HG02759 (cell line): ENCODE measurements around the gene OR2S2.
"Not testable (repeated sequence)": the region's sequence is repeated elsewhere in the genome, so short reads cannot be mapped to it uniquely, and the experiment has no call there.

Experiments
- ATAC-seq: cut with Tn5 transposase; IDR thresholded peaks from one replicate; pipeline ENCODE4 v1.9.1; 2021; ENCODE audit warnings: mild to moderate bottlenecking, moderate library complexity; ENCODE audit not compliant: unreplicated experiment

OR2S2 gene

DNA sequence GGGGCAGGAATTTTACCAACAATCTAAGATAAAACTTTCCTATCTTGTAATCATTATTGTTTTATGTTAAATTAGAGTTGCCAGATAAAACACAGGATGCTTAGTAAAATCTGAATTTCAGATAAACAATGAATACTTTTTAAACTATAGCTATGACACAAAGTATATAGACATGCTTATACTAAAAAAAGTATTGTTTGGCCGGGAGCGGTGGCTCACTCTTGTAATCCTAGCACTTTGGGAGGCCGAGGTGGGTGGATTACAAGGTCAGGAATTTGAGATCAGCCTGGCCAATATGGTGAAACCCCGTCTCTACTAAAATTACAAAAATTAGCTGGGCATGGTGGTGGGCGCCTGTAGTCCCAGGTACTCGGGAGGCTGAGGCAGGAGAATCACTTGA, 23.9 kb downstream of the OR2S2 start:
- not testable (repeated sequence) for ATAC-seq

DNA sequence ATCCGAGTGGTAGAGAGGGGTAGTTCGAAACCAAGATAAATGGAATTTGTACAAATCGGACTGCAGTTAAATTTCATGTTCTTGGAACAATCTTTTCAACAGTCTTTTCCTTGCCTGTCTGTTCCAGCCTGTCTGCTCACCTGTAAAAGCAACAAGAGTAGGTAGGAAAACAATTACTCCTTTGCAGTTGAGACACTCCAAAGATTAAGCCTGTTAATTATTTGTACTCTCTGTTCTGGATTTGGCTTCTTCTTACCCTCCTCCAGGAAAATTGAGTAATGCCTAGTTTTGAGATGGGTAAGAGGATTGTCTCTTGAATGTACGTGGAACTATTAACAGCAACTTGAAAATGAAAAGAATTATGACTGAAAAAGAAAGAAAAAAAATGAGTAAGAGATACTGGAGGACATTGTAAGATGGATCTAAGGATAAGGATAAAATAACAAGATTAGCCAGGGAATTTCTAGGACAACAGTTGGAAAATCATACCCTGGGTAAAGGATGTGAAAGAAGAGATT, 24.3 kb downstream of the OR2S2 start:
- ATAC-seq = no peak

DNA sequence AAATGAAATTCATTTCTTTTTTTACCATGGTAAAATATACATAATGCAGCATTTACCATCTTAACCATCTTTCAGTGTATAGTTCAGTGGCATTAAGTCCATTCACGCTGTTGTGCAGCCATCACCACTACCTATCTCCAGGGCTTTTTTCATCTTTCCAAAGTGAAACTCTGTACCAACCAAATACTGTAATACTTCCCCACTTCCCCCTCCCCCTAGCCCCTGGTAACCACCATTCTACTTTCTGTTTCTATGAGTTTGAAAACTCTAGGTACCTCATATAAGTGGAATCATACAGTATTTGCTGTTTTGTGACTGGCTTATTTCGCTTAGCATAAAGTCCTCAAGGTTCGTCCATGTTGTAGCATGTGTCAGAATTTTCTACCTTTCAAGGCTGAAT, 25.2 kb downstream of the OR2S2 start:
- ATAC-seq = no peak

DNA sequence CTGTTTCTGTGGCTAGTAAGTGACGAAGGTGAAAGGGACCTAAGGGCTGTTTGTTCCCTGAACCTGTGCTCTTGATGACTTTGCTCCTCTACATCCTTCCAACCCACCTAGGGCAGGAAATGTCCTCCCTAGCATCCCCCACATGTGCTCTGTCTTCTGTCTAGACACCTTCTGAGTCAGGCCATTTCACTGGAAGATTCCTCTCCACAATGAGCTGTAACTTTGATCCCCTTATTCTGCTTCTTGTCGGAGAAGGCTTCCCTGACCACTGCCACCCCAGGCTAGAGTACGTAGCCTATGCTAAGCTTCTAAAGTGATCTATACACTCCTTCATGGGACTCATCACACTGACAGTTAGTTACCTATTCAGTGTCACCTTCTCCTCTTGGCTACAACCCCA, 27.0 kb downstream of the OR2S2 start:
- ATAC-seq = no peak

DNA sequence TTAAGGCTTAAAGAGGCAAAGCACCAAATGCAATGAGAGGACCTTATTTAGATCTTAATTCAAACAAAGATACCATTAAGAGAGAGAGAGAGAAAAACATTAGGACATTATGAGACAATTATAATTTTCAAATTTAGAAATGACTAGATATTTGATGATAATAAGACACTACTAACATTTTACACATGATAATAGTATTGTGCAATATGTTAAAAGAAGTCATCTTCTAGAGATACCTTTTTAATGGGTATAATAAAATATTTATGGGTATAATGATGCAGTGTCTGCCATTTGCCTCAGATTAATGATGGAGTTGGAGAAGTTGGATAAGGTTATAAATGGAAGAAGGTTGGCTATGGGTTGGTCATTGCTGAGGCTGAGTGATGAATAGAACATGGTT, 27.4 kb downstream of the OR2S2 start:
- no peak for ATAC-seq

DNA sequence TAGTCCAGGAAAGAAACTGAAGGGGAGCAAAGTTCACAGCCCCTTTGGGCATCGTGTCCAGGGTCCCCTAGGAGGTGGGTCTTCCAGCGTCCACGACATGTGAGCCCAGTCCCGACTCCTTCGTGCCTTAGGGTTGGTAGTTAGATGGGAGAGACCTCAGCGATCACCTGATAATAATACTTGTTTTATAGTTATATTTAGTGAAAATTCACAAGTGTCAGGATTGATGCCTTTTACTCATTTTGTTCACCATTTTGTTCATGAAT, 28.6 kb downstream of the OR2S2 start:
- no peak for ATAC-seq

DNA sequence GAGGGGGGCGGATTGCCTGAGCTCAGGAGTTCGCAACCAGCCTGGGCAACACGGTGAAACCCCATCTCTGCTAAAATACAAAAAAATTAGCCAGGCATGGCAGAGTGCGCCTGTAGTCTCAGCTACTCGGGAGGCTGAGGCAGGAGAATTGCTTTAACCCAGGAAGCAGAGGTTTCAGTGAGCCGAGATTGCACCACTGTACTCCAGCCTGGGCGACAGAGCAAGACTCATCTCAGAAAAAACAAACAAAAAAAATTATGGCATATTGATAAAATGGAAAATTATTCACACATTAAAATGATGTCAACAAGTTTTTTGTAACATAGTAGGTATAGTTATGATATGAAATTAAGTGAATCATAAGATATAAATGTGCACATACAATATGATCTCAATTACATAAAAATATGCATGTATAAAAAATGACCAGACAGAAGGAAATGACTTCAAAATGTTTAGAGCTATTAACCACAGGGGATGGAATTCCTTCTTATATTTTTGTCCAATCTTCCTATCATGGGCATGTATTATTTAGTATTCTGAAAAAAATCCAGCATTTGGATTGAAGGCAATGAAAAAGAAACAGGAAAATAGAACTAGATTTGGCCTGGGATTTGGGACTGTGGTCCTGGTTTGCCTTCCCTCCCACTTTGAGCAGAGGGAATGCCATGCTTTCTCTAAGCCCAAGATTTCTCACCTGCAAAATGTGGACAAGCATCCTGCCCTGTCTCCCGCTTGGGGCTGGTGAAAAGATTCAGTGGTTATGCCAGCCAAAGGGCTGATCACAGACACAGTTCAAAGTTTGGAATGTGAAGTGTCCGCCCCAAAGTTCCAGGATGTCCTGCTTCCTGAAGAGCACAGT, 29.1 kb downstream of the OR2S2 start:
- ATAC-seq = no peak

DNA sequence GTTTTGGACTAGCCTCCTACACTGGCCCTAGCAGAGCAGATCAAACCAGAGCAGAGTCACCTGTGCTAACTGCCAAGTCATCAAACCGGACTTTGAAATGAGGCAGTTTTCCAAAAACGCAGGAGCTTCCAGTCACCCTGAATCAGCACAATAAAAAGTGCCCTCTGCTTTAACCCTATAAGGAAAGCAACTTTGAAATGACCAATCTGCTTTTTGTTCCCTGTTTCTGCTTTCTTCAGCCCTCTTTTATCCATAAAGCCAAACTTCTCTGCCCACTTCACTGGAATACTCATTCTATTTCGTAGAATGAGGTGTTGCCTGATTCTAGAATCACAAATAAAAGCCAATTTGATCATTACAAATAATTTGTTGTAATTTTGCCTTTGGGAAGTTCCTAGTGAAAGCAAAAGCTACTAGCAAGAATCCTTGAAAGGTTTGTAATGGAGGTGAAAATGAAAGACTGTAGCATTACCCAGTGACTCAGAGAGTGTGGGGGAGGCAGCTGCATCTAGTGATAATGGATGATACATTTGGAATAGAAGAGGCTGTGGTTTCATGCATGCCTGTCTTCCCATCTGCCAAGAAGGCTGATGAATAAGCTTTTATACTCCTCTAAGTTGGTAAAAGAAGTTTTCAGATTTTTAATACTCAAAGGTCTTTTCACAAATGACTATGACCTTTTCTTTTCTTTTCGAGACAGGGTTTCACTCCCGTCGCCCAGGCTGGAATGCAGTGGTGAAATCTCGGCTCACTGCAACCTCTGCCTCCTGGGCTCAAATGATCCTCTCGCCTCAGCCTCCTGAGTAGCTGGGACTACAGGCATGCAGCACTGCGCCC, 33.8 kb downstream of the OR2S2 start:
- ATAC-seq = no peak

DNA sequence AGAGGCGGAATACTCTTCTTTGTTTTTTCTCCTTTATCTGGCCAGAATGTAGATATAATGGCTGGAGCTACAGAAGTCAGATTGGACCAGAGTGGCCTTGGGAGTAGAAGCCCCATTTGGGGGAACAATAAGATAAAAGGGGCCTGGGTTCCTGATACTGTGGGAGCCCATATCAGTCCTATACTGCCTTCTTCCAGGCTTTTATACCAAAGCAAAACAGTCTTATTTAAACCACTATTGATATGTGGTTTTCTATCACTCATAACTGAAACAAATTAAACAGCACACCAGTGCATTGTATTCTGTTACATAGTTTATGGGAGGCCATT, 34.4 kb downstream of the OR2S2 start:
- ATAC-seq = no peak

DNA sequence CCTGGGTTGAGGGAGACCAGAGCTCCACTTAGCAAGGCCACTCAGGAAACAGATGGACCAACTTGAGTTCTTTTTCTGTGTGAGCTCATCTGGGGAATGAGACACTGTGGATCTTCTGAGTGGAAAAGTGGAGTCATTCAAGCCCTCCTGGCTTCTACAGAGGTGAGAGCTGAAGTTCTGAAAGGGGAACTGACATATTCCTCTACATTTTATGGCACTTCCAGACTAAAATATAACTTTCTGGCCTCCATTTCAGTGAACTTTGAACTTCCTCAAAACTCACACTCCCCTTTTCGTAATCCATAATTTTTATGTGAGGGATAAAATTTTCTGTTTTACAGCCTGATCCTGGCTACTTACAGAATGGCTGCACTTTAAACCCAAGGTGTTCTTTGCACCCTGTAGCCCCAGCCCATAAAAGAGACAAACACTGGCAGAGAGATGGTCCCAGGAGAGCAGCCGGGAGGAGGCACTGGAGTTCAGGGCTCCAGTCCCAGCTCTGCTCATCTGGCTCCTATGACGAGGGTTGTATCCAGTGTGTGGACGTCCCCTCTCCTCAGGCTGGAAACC, 37.8 kb downstream of the OR2S2 start:
- ATAC-seq = no peak

DNA sequence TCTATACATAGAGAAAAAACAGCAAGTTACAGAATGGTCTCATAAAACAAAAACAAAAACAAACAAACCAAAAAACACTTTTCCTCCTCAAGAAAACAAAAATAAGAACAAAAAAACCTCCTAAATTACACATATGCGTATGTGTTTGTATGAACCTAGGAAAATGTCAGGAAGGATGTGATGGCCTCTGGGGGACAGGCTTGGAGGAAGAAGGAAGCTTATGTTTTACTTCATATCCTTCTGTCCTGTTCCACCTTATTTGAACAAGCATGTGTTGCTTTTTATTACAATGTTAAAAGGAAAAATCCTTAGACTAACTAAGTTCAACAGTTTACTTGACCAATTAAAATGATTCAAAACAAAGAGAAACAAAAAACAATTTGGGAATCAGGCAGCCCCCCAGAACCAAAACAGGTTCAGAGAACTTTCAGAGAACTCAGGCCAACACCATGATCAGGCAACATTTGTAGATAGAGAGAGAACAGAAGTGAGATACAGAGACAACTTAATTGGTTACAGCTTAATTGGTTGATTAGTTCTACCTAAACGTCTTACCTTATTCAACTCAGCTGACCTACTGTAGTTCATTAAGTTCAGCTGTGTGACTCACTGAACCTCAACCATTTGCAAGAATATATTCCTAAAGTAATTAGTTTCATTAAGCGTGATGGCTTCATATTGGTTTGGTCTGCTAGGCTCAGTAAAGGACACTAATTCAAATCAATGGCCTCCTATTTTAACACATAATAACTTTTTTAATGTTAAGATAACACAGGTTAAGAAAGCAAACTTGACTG, 38.5 kb downstream of the OR2S2 start:
- ATAC-seq = no peak

DNA sequence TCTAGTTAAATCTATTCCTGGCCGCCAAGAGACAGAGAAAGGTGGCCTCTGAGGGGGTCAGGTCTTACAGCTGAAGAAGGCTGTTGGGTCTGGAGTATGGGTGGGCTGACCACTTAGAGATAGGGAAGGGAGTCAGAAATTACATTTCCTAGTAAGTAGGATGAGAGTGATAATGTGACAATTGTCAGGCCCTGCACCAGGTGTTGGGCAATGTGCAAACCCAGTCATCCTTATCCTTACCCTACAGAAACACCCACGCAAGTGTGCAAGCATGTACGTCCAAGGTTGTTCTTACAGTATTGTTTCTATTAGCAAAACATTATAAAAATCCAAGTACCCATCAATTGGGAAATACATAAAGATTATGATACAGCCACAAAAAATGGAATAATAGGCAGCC, 39.2 kb downstream of the OR2S2 start:
- ATAC-seq = no peak

DNA sequence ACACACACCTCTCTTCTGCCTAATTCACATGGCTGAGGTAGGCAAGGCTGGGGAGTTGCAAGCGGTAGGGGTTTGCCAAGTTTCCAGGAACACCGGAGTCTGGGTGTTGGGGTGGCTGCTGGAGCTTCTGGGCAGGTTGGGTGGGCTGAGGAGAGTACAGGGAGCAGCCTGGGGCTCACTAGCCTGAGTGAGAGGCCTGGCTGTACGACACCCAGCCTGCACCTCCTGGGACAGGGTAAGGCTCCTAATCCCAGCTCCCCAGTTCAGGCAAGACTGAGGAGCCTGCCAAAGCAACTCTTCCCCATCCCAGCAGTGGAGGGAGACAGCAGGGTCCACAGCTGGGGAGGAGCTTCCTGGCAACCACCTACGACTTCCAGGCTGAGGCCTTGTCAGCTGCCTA, 40.7 kb downstream of the OR2S2 start:
- ATAC-seq = no peak

DNA sequence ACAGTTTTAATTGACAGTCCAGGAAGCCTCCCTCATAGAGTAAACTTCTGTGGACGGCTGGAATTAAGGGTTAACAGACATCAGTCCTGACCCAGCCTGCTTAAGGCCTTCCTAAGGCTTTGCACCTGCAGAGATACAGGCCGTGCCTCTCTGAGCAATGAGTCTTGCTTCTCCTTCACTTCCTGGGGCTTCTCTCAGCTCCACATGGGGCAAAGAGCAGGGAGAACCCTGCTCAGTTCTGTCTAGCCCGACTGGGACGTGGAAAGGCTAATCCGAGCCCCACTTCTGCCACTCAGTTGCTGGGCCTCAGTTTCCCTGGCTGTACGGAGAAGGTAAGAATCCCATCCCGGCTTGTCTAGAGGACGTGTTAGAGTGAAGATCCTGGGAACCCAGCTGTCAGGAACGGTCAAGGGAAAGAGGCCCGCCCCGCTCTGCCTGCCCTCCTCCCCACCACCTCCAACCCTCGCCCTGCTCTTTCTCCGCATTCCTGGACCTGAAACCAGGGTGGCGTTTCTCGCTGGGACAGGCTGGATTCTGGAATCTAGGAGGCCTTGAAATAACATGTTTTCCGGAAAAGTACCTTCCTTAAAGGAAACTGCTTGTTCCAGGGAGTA, 42.2 kb downstream of the OR2S2 start:
- no peak for ATAC-seq

DNA sequence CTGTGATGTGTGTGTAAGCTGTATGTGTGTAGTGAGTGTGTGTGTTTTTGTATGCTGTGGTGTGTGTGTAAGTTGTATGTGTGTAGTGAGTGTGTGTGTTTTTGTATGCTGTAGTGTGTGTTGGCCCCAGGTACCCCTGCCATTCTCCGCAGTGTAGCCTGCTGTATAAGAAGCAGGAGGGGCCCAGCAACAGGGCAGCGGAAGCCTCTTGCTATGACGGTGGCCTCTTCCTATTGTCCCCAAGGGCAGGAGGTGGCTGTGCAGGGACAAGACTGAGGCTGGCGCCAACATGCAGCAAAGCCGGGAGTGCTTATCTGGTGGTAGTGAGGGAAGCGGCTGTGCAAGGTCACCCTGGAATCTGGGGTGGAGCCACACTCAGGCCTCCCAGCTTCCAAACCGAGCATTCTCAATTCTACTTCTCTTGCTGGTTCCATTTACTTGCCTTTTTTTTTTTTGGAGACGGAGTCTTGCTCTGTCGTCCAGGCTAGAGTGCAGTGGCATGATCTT, 43.6 kb downstream of the OR2S2 start:
- ATAC-seq = no peak

DNA sequence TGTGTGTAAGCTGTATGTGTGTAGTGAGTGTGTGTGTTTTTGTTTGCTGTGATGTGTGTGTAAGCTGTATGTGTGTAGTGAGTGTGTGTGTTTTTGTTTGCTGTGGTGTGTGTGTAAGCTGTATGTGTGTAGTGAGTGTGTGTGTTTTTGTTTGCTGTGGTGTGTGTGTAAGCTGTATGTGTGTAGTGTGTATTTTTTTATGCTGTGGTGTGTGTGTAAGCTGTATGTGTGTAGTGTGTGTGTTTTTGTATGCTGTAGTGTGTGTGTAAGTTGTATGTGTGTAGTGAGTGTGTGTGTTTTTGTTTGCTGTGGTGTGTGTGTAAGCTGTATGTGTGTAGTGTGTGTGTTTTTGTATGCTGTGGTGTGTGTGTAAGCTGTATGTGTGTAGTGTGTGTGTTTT, 44.5 kb downstream of the OR2S2 start:
- not testable (repeated sequence) for ATAC-seq

DNA sequence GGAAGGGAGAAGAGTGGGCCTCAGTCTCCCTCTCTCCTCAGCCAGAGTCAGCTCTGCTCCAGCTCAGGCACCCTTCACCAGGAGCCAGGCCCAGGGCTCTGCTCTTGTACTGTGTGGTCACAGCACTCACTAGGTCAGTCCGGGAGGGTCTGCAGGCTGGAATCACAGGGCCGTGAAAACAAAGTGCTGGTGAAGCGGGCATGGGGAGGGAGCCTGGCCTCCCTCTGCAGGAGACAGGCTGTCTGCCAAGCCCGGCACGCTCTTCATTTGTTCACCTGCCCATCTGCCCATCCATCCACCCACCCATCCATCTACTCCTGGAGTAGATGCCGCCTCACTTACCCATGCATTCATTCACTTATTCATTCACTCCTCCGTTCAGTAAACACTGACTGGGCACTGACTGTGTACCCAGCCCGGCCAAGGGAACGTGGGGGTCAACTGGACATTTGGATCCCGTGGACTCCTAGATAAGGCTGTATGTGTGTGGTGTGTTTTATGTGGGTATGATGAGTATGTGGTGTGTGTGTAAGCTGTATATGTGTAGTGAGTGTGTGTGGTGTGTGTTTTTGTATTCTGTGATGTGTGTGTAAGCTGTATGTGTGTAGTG, 45.1 kb downstream of the OR2S2 start:
- no peak for ATAC-seq

DNA sequence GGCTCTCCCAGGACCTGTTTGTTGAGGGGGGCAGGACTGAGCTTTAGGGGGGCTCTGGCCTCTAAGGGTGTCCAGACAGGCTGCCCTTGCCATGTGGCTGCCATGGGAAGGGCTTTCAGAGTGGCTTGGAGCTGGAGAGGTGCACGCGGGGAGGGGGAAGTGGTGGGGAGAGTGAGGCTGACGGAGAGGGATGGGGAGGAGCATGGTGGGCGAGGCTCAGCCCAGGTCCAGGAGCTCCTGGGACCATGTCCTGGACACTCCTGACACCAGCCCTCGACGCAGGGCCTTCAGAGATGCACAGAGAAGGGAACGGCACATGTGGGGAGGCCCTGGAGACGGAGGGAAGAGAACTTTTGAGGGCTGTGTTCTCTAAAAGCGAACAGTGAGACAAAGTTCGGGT, 46.3 kb downstream of the OR2S2 start:
- ATAC-seq = no peak

DNA sequence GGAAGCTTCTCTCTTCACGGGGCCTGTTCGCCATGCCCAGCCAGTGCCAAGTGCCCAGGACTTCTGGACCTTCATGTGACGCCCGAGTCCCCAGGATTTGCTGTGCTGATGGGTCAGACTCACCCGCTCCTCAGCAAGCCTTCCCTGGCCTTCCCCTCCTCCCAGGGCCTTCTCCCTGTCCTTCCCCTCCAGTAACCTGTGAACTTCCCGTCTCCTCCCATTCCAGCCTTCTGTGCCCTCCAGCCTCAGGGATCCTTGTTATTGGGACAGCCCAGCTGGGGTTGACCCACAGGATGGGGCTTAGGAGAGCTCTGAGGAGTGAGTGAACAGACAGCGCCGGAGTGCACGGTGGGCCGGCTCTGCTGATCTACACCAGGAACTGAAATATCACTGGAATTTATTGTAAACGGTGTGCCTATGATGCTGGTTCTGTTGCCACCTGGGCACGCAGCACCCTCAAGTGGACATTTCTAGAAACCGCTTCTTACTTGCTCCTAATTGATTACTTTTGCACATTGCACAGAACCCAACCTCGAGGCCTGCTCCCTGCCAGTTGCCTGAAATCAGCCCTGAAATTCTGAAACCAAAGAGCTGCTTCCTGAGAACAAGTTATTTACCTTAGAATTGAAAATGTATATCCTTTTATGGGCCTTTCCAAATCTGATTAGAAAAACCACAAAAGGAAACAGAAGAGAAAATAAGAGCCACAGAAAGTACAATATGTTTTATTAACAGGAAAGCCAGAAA, 47.2 kb downstream of the OR2S2 start:
- no peak for ATAC-seq
